Mucosa of stomach (tissue), 1 donor: ENCODE results near the gene ALKBH8.
"Not testable (repeated sequence)": the region's sequence is repeated elsewhere in the genome, so short reads cannot be mapped to it uniquely, and the experiment has no call there.

Experiments used
- H3K27me3 ChIP-seq: one replicate; pipeline ENCODE4 v1.7.0; 2013; ENCODE audit warnings: mild to moderate bottlenecking, low read length; ENCODE audit not compliant: control insufficient read depth, insufficient read depth
- H3K36me3 ChIP-seq: one replicate; pipeline ENCODE4 v1.7.0; 2013; ENCODE audit warnings: low read length; ENCODE audit not compliant: control insufficient read depth, insufficient read depth
- H3K4me1 ChIP-seq: one replicate; pipeline ENCODE4 v1.7.0; 2013; ENCODE audit warnings: mild to moderate bottlenecking, low read length; ENCODE audit not compliant: control insufficient read depth, insufficient read depth
- H3K4me3 ChIP-seq: one replicate; pipeline ENCODE4 v1.7.0; 2013; ENCODE audit warnings: low read length
- H3K9ac ChIP-seq: one replicate; pipeline ENCODE4 v1.7.0; 2013; ENCODE audit warnings: mild to moderate bottlenecking, low read length, moderate library complexity
- H3K9me3 ChIP-seq: one replicate; pipeline ENCODE4 v1.7.0; 2013; ENCODE audit warnings: mild to moderate bottlenecking, low read length, moderate library complexity; ENCODE audit not compliant: control insufficient read depth
- donor health status: Pancreatic carcinoma.

ALKBH8 gene

GRCh38 chr11:107538821-107539220, 26.7 kb downstream of the ALKBH8 start:
- H3K4me3 ChIP-seq, result no peak overlapping the region
- no peaks in the 10 kb centered on the region for H3K9me3 ChIP-seq
- H3K36me3 ChIP-seq, result no peaks in the 10 kb centered on the region
- no peaks in the 10 kb centered on the region for H3K4me1 ChIP-seq
- H3K9ac ChIP-seq, result no peak overlapping the region
- H3K27me3 ChIP-seq, result no peaks in the 10 kb centered on the region

DNA sequence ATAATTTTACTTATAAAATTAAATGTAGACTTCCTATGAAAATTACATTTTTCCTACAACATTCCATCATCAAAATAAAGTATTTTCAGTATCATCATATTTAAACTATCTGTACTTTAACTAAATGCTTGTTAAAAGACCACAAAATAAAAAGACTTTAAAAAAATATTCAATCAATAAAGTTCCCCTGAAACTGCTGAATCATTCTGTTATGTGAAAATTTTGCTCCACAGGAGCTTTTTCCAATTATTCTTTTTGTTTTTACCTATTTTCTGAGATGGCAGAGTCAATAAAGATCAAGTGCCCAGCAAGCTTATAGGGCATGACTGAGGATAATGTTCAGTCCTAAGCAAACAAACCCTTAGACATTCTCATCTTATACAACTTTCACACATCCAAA, 27.3 kb downstream of the ALKBH8 start:
- no peaks in the 10 kb centered on the region for H3K9me3 ChIP-seq
- no peaks in the 10 kb centered on the region for H3K36me3 ChIP-seq
- no peak overlapping the region for H3K9ac ChIP-seq
- no peak overlapping the region for H3K4me3 ChIP-seq
- H3K27me3 ChIP-seq, result no peaks in the 10 kb centered on the region
- no peaks in the 10 kb centered on the region for H3K4me1 ChIP-seq

GRCh38 chr11:107537155-107537554, 28.4 kb downstream of the ALKBH8 start:
- H3K4me1 ChIP-seq, H3K9me3 ChIP-seq, H3K9ac ChIP-seq, H3K27me3 ChIP-seq, H3K36me3 ChIP-seq, H3K4me3 ChIP-seq: not testable (repeated sequence)

GRCh38 chr11:107526197-107526596, 39.3 kb downstream of the ALKBH8 start:
- no peaks in the 10 kb centered on the region for H3K4me1 ChIP-seq
- H3K9me3 ChIP-seq, result no peaks in the 10 kb centered on the region
- no peaks in the 10 kb centered on the region for H3K27me3 ChIP-seq
- no peaks in the 10 kb centered on the region for H3K36me3 ChIP-seq
- no peak overlapping the region for H3K9ac ChIP-seq
- no peak overlapping the region for H3K4me3 ChIP-seq

GRCh38 chr11:107508858-107509244, 56.7 kb downstream of the ALKBH8 start:
- no peaks in the 10 kb centered on the region for H3K36me3 ChIP-seq
- no peaks in the 10 kb centered on the region for H3K27me3 ChIP-seq
- H3K4me1 ChIP-seq, result no peaks in the 10 kb centered on the region
- no peak overlapping the region for H3K9ac ChIP-seq
- H3K9me3 ChIP-seq, result no peaks in the 10 kb centered on the region
- H3K4me3 ChIP-seq, result no peak overlapping the region

- Histone ChIP-seq H3K9me3 (no peaks in the 10 kb centered on the region), H3K4me3 (no peak overlapping the region), H3K27me3 (no peaks in the 10 kb centered on the region), H3K9ac (no peak overlapping the region), H3K4me1 (no peaks in the 10 kb centered on the region), H3K36me3 (no peaks in the 10 kb centered on the region)
These were observed 57.2 kb downstream of the ALKBH8 start for GRCh38 chr11:107508201-107508857.

GRCh38 chr11:107505647-107506225, 59.8 kb downstream of the ALKBH8 start:
- no peaks in the 10 kb centered on the region for H3K27me3 ChIP-seq
- H3K4me1 ChIP-seq, result no peaks in the 10 kb centered on the region
- H3K4me3 ChIP-seq, result no peak overlapping the region
- no peak overlapping the region for H3K9ac ChIP-seq
- H3K9me3 ChIP-seq, result no peaks in the 10 kb centered on the region
- H3K36me3 ChIP-seq, result no peaks in the 10 kb centered on the region

- no peaks in the 10 kb centered on the region for H3K36me3 ChIP-seq
These were observed 60.6 kb downstream of the ALKBH8 start for GRCh38 chr11:107504981-107505380.

DNA sequence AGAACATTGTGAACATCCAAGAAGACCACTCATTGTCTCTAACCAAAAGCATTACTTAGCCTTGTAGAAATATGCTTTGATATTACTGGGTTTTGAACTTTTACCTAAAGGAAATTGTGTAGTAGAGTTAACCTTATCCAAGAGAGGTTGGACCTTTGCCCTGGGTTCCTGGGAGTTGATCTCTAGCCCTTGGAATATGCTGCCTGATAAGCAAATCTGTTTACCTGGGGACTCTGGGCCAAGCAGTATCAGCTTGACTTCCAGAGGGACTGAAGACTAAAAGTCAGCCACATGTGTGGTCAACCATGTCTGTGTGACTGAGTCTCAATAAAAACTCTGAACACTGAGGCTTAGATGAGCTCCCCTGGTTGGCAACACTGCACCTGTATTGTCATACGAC, 63.8 kb downstream of the ALKBH8 start:
- H3K36me3 ChIP-seq, result no peaks in the 10 kb centered on the region
- H3K4me1 ChIP-seq, result no peaks in the 10 kb centered on the region
- no peaks in the 10 kb centered on the region for H3K27me3 ChIP-seq
- no peak overlapping the region for H3K9ac ChIP-seq
- no peaks in the 10 kb centered on the region for H3K9me3 ChIP-seq
- H3K4me3 ChIP-seq, result no peak overlapping the region

More at GRCh38 chr11:107504981-107505380, 60.6 kb downstream of the ALKBH8 start:
- Histone ChIP-seq H3K4me1 (no peaks in the 10 kb centered on the region), H3K4me3 (no peak overlapping the region), H3K9ac (no peak overlapping the region), H3K27me3 (no peaks in the 10 kb centered on the region), H3K9me3 (no peaks in the 10 kb centered on the region)

GRCh38 chr11:107497371-107497770, 68.2 kb downstream of the ALKBH8 start:
- not testable (repeated sequence) for H3K27me3 ChIP-seq, H3K9me3 ChIP-seq, H3K4me3 ChIP-seq, H3K36me3 ChIP-seq, H3K9ac ChIP-seq, H3K4me1 ChIP-seq

GRCh38 chr11:107496011-107496410, 69.5 kb downstream of the ALKBH8 start:
- H3K9ac ChIP-seq, result no peak overlapping the region
- H3K27me3 ChIP-seq, result no peaks in the 10 kb centered on the region
- no peaks in the 10 kb centered on the region for H3K9me3 ChIP-seq
- H3K36me3 ChIP-seq, result no peaks in the 10 kb centered on the region
- no peak overlapping the region for H3K4me3 ChIP-seq
- no peaks in the 10 kb centered on the region for H3K4me1 ChIP-seq

- H3K4me1 ChIP-seq, result no peaks in the 10 kb centered on the region
- no peak overlapping the region for H3K9ac ChIP-seq
- H3K9me3 ChIP-seq, result no peaks in the 10 kb centered on the region
- no peaks in the 10 kb centered on the region for H3K27me3 ChIP-seq
- H3K36me3 ChIP-seq, result no peaks in the 10 kb centered on the region
- H3K4me3 ChIP-seq, result no peak overlapping the region
These were observed 71.5 kb downstream of the ALKBH8 start for GRCh38 chr11:107494055-107494454.

DNA sequence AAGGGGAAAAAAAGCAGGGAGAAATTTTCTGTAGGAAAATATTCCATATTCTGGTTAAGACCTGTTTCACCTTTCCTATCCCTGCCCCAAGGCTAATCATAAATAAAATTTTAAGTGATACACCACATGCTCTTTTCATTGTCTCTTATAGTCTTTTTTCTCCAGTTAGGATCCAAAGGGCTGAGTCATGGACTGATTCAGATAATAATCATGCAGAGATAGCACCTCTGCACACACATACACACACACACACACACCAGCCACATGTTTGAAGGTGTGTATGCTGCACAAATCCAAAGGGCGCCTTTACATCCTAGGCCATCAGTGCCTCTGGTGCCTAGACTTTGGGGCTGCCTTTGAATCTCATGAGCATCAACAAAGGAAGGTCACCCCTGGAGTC, 72.4 kb downstream of the ALKBH8 start:
- Histone ChIP-seq H3K9ac (no peak overlapping the region), H3K27me3 (no peaks in the 10 kb centered on the region), H3K9me3 (no peaks in the 10 kb centered on the region), H3K4me3 (no peak overlapping the region), H3K4me1 (no peaks in the 10 kb centered on the region), H3K36me3 (no peaks in the 10 kb centered on the region)
